Suppressor macrophage (primary cell): Measurements from ENCODE around the gene PPP4R4.
A peak's percentile ranks its signal among the peaks of the same experiment; 100 is the strongest.

ENCODE experiments used
- DNase-seq, 4 experiments: peaks; one replicate each; pipeline ENCODE4 v3.0.0-alpha.2; 2020 to 2022

PPP4R4 gene

GRCh38 chr14:94310248-94310647, 136.1 kb downstream of the PPP4R4 start:
- DNase-seq = no peak

GRCh38 chr14:94312481-94313246, 138.5 kb downstream of the PPP4R4 start:
- DNase-seq = no peak

GRCh38 chr14:94313991-94314655, 140.0 kb downstream of the PPP4R4 start:
- DNase-seq = no peak

- DNase-seq = no peak
These were observed 140.8 kb downstream of the PPP4R4 start for GRCh38 chr14:94314890-94315289.

GRCh38 chr14:94316692-94317091, 142.6 kb downstream of the PPP4R4 start:
- DNase-seq = no peak

GRCh38 chr14:94317259-94317658, 143.1 kb downstream of the PPP4R4 start:
- no peak for DNase-seq

GRCh38 chr14:94320243-94320642, 146.1 kb downstream of the PPP4R4 start:
- DNase-seq = peak in 3 of 4 experiments; percentile 12 to 16 (median 14)

GRCh38 chr14:94321421-94322271, 147.5 kb downstream of the PPP4R4 start:
- no peak for DNase-seq

GRCh38 chr14:94322648-94323570, 148.8 kb downstream of the PPP4R4 start, which contains the start of gene SERPINA6:
Gene SERPINA6 (minus strand): TSS chr14:94323336. CDS start chr14:94314648, 8,688 bp downstream.
- DNase-seq = no peak

- no peak for DNase-seq
These were observed 154.1 kb downstream of the PPP4R4 start for GRCh38 chr14:94328196-94328595.
